Stomach (tissue), 4 donors: ENCODE data around the gene GJD4.

ENCODE experiments used
- POLR2AphosphoS5 ChIP-seq, 3 donors: sonication (generic); formaldehyde crosslinking; IDR thresholded peaks; one replicate each; pipeline ENCODE4 v1.6.1; 2016; ENCODE audit warnings: antibody characterized with exemption in 3 of 3
- TF ChIP-seq, protein P1 (sequence below), 7 experiments: fragments of 450-650 bp in 4 of 7; fragments of 200-600 bp in 3 of 7; sonication (generic) in 3 of 7; IDR thresholded peaks; one replicate each; pipeline ENCODE4 v1.5.1; 2016 to 2019; ENCODE audit warnings: antibody characterized with exemption in 7 of 7, control low read depth in 2 of 7, mild to moderate bottlenecking in 1 of 7

DNA sequence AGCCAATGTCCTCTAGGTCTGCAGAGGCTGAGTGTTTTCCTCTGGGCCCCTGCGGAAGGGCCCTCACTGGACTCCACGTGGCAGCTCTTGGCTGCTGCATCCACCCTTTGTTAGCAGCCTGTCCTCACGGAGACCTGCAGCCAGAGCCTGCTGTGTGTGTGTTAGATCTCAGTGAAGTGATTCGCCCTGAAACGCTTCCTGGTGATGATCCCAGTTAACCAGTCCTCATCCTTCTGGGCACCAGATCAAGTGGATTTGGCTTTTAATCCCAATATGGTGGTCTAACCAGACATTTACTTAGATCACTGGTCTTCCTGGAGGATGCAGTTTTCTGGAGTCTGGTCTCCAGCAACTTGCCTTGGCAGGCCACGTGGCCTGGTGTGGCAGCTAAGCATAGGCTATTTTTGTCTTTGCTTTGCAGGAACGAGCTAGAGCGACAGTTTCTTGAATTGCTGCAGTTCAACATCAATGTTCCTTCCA lies 39.5 kb upstream of the GJD4 start:
- TF ChIP-seq POLR2AphosphoS5 (IDR thresholded peaks at IDR 0.05) = no peak
- TF ChIP-seq, protein P1, sequence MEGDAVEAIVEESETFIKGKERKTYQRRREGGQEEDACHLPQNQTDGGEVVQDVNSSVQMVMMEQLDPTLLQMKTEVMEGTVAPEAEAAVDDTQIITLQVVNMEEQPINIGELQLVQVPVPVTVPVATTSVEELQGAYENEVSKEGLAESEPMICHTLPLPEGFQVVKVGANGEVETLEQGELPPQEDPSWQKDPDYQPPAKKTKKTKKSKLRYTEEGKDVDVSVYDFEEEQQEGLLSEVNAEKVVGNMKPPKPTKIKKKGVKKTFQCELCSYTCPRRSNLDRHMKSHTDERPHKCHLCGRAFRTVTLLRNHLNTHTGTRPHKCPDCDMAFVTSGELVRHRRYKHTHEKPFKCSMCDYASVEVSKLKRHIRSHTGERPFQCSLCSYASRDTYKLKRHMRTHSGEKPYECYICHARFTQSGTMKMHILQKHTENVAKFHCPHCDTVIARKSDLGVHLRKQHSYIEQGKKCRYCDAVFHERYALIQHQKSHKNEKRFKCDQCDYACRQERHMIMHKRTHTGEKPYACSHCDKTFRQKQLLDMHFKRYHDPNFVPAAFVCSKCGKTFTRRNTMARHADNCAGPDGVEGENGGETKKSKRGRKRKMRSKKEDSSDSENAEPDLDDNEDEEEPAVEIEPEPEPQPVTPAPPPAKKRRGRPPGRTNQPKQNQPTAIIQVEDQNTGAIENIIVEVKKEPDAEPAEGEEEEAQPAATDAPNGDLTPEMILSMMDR (IDR thresholded peaks at IDR 0.05) = no peak
